Measurements from ENCODE around the gene C7orf57. TPM values are rescaled to one million over a fixed set of nuclear protein-coding genes. Genes with fewer than 3 reads are reported as not detected.
"Not testable (repeated sequence)": the region's sequence is repeated elsewhere in the genome, so short reads cannot be mapped to it uniquely, and the experiment has no call there.

C7orf57 gene
- total RNA-seq, 3 donors from 2014 or later (not counting 1 experiment from before 2014, with no cell fraction given) = 0.85 TPM; not detected in 2

DNA sequence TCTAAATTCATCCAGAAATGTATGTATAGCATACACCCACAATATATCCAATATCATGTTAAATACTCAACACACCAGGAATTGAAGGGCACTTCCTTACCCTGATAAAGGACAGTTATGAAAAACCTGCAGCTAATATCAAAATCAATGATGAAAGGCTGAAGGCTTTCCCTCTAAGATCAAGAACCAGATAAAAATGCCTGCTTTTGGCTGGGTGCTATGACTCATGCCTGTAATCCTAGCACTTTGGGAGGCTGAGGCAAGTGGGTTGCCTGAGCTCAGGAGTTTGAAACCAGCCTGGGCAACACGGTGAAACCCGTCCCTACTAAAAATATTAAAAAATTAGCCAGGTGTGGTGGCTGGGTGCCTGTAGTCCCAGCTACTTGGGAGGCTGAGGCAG is 32.1 kb downstream of the C7orf57 start:
- Mint-ChIP-seq H3K4me1 (no peaks in the 10 kb centered on the region), H3K4me3 (no peak overlapping the region), H3K27me3 (ENCODE audit: low read depth in 2 of 2) (peaks cover 0 to 2% of the 10 kb centered on the region in 2 donors), H3K9me3 (no peaks in the 10 kb centered on the region), H3K27ac (no peak overlapping the region), H3K36me3 (peaks cover 6% of the 10 kb centered on the region)
- Histone ChIP-seq H3K27me3 (ENCODE audit: control insufficient read depth, insufficient read depth, low read length) (no peaks in the 10 kb centered on the region), H3K27ac (ENCODE audit: low read length) (no peak overlapping the region), H3K9me3 (ENCODE audit: control insufficient read depth, insufficient read depth, low read length) (no peaks in the 10 kb centered on the region), H3K4me3 (ENCODE audit: low read length) (no peak overlapping the region), H3K4me1 (ENCODE audit: control insufficient read depth, insufficient read depth, low read length) (no peaks in the 10 kb centered on the region), H3K36me3 (ENCODE audit: control insufficient read depth, insufficient read depth, low read length) (no peaks in the 10 kb centered on the region)
- intact Hi-C loops (cut with micrococcal nuclease) = no loop called here
- DNase-seq = no peak
- 96% methylated on average over 2 of the region's 2 CpGs for WGBS (ENCODE audit: insufficient coverage)
- ATAC-seq = no peak
- TF ChIP-seq, protein P1, sequence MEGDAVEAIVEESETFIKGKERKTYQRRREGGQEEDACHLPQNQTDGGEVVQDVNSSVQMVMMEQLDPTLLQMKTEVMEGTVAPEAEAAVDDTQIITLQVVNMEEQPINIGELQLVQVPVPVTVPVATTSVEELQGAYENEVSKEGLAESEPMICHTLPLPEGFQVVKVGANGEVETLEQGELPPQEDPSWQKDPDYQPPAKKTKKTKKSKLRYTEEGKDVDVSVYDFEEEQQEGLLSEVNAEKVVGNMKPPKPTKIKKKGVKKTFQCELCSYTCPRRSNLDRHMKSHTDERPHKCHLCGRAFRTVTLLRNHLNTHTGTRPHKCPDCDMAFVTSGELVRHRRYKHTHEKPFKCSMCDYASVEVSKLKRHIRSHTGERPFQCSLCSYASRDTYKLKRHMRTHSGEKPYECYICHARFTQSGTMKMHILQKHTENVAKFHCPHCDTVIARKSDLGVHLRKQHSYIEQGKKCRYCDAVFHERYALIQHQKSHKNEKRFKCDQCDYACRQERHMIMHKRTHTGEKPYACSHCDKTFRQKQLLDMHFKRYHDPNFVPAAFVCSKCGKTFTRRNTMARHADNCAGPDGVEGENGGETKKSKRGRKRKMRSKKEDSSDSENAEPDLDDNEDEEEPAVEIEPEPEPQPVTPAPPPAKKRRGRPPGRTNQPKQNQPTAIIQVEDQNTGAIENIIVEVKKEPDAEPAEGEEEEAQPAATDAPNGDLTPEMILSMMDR (IDR thresholded peaks at IDR 0.05) = no peak

GRCh38 chr7:48074204-48074654 is 38.9 kb downstream of the C7orf57 start:
- Mint-ChIP-seq H3K27me3 (ENCODE audit: low read depth in 2 of 2) (no peaks in the 10 kb centered on the region), H3K4me3 (no peak overlapping the region), H3K9me3 (no peaks in the 10 kb centered on the region), H3K27ac (no peak overlapping the region), H3K4me1 (no peaks in the 10 kb centered on the region), H3K36me3 (no peaks in the 10 kb centered on the region)
- ATAC-seq = no peak
- no peak for DNase-seq
- no peaks in the 10 kb centered on the region for H3K9me3 ChIP-seq (ENCODE audit: control insufficient read depth, insufficient read depth, low read length)
- TF ChIP-seq, protein P1 (IDR thresholded peaks at IDR 0.05) = no peak
- no peak overlapping the region for H3K27ac ChIP-seq (ENCODE audit: low read length)
- no peaks in the 10 kb centered on the region for H3K27me3 ChIP-seq (ENCODE audit: control insufficient read depth, insufficient read depth, low read length)
- H3K36me3 ChIP-seq (ENCODE audit: control insufficient read depth, insufficient read depth, low read length) = no peaks in the 10 kb centered on the region
- intact Hi-C loops (cut with micrococcal nuclease) = no loop called here
- no peaks in the 10 kb centered on the region for H3K4me1 ChIP-seq (ENCODE audit: control insufficient read depth, insufficient read depth, low read length)
- no peak overlapping the region for H3K4me3 ChIP-seq (ENCODE audit: low read length)

GRCh38 chr7:48077423-48077822 is 42.1 kb downstream of the C7orf57 start:
- H3K36me3 ChIP-seq (ENCODE audit: control insufficient read depth, insufficient read depth, low read length) = no peaks in the 10 kb centered on the region
- H3K4me1 ChIP-seq (ENCODE audit: control insufficient read depth, insufficient read depth, low read length) = no peaks in the 10 kb centered on the region
- no peaks in the 10 kb centered on the region for H3K27me3 ChIP-seq (ENCODE audit: control insufficient read depth, insufficient read depth, low read length)
- H3K27ac Mint-ChIP-seq = no peak overlapping the region
- 74% methylated on average over 1 of the region's 1 CpG for WGBS (ENCODE audit: insufficient coverage)
- no peaks in the 10 kb centered on the region for H3K4me1 Mint-ChIP-seq
- intact Hi-C loops (cut with micrococcal nuclease) = no loop called here
- H3K36me3 Mint-ChIP-seq = no peaks in the 10 kb centered on the region
- H3K9me3 Mint-ChIP-seq = no peaks in the 10 kb centered on the region
- H3K27ac ChIP-seq (ENCODE audit: low read length) = no peak overlapping the region
- H3K4me3 Mint-ChIP-seq = no peak overlapping the region
- no peaks in the 10 kb centered on the region for H3K27me3 Mint-ChIP-seq (ENCODE audit: low read depth in 2 of 2)
- H3K9me3 ChIP-seq (ENCODE audit: control insufficient read depth, insufficient read depth, low read length) = no peaks in the 10 kb centered on the region
- TF ChIP-seq, protein P1 (IDR thresholded peaks at IDR 0.05) = no peak
- no peak for DNase-seq
- no peak overlapping the region for H3K4me3 ChIP-seq (ENCODE audit: low read length)
- no peak for ATAC-seq

DNA sequence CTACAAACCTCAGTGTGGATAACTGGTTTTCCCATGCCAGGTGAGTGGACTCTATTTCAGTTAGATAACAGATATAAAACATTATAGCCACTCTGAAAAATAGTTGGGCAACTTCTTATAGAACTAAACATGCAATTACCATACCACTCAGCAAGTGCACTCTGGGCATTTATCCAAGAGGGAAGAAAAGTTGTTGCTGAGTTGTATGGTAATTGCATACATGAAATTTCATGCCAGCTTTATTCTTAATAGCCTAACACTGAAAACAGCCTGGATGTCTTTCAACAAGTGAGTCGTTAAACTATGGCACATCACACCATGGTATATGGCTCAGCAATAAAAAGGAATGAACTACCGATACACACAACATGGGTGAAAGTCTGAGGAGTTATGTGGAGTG is 43.1 kb downstream of the C7orf57 start:
- no peak overlapping the region for H3K4me3 Mint-ChIP-seq
- no peaks in the 10 kb centered on the region for H3K9me3 ChIP-seq (ENCODE audit: control insufficient read depth, insufficient read depth, low read length)
- DNase-seq (no peak), ATAC-seq (no peak)
- H3K4me3 ChIP-seq (ENCODE audit: low read length) = no peak overlapping the region
- no peaks in the 10 kb centered on the region for H3K36me3 Mint-ChIP-seq
- H3K27ac Mint-ChIP-seq = no peak overlapping the region
- WGBS (ENCODE audit: insufficient coverage) = 100% methylated on average over 2 of the region's 2 CpGs
- no peaks in the 10 kb centered on the region for H3K36me3 ChIP-seq (ENCODE audit: control insufficient read depth, insufficient read depth, low read length)
- H3K27ac ChIP-seq (ENCODE audit: low read length) = no peak overlapping the region
- H3K9me3 Mint-ChIP-seq = no peaks in the 10 kb centered on the region
- peaks cover 5% of the 10 kb centered on the region for H3K4me1 ChIP-seq (ENCODE audit: control insufficient read depth, insufficient read depth, low read length)
- H3K27me3 Mint-ChIP-seq (ENCODE audit: low read depth in 2 of 2) = no peaks in the 10 kb centered on the region
- intact Hi-C loops (cut with micrococcal nuclease) = no loop called here
- TF ChIP-seq, protein P1 (IDR thresholded peaks at IDR 0.05) = no peak
- no peaks in the 10 kb centered on the region for H3K27me3 ChIP-seq (ENCODE audit: control insufficient read depth, insufficient read depth, low read length)
- H3K4me1 Mint-ChIP-seq = peaks cover 6 to 8% of the 10 kb centered on the region in 2 donors

GRCh38 chr7:48082378-48082777 is 47.0 kb downstream of the C7orf57 start:
- H3K4me3 Mint-ChIP-seq; H3K36me3 Mint-ChIP-seq; H3K27ac ChIP-seq (ENCODE audit: low read length); H3K27ac Mint-ChIP-seq; DNase-seq; intact Hi-C loops (cut with micrococcal nuclease); H3K9me3 ChIP-seq (ENCODE audit: control insufficient read depth, insufficient read depth, low read length); H3K27me3 ChIP-seq (ENCODE audit: control insufficient read depth, insufficient read depth, low read length); H3K4me3 ChIP-seq (ENCODE audit: low read length); H3K9me3 Mint-ChIP-seq; ATAC-seq; H3K36me3 ChIP-seq (ENCODE audit: control insufficient read depth, insufficient read depth, low read length); H3K27me3 Mint-ChIP-seq (ENCODE audit: low read depth in 2 of 2): not testable (repeated sequence)
- peaks cover 42 to 43% of the 10 kb centered on the region in 2 donors for H3K4me1 Mint-ChIP-seq
- peaks cover 43% of the 10 kb centered on the region for H3K4me1 ChIP-seq (ENCODE audit: control insufficient read depth, insufficient read depth, low read length)
